Hepatocyte (in vitro differentiated cells): ENCODE measurements around the gene TH.

Experiments used
- CTCF ChIP-seq: fragments of 200-600 bp; sonication (generic); IDR thresholded peaks from 2 replicates; pipeline ENCODE4 v1.5.1; 2016; ENCODE audit warnings: antibody characterized with exemption, mild to moderate bottlenecking; ENCODE audit not compliant: poor library complexity
- EZH2 ChIP-seq: fragments of 200-600 bp; sonication (generic); IDR thresholded peaks from 2 replicates; pipeline ENCODE4 v1.6.1; 2016; ENCODE audit warnings: antibody characterized with exemption, mild to moderate bottlenecking, borderline replicate concordance
- EZH2phosphoT487 ChIP-seq: fragments of 200-600 bp; sonication (generic); IDR thresholded peaks from one replicate; pipeline ENCODE4 v1.6.1; 2018; ENCODE audit warnings: antibody characterized with exemption, mild to moderate bottlenecking, low read depth, moderate library complexity; ENCODE audit not compliant: unreplicated experiment, severe bottlenecking

- TF ChIP-seq CTCF (no peak), EZH2 (no peak), EZH2phosphoT487 (no peak)
Measured at GRCh38 chr11:2217211-2218030, 45.8 kb upstream of the TH start.
